OCI-LY7 (cell line): ENCODE measurements around the gene ZSWIM9. TPM values are rescaled to one million over a fixed set of nuclear protein-coding genes. Genes with fewer than 3 reads are reported as not detected.

ENCODE experiments used
- BruUV-seq: library from RNA; stranded (reverse); fragments of 400-500 nt; replicated peaks from 2 replicates; lab custom pipeline; 2021; lab: Mats Ljungman, UMichigan
- CTCF ChIA-PET: fragments of 300-600 bp; sonication (Branson Sonifier 250); formaldehyde crosslinking; loops from one replicate; lab custom pipeline; 2022; ENCODE audit warnings: antibody characterized with exemption; ENCODE audit not compliant: unreplicated experiment; lab: Charles Lee
- POLR2A ChIA-PET: fragments of 300-600 bp; sonication (Branson Sonifier 250); formaldehyde crosslinking; loops from one replicate; lab custom pipeline; 2022; ENCODE audit warnings: antibody characterized with exemption; lab: Charles Lee
- DNase-seq: peaks from one replicate; pipeline ENCODE4 v3.0.0-alpha.2; 2015; ENCODE audit warnings: low spot score
- H2AFZ ChIP-seq: fragments of 200-600 bp; sonication (generic), shearing (Covaris generic); 2 replicates; pipeline ENCODE4 v1.6.1; 2014; ENCODE audit warnings: mild to moderate bottlenecking, antibody characterized with exemption, low read length, moderate library complexity
- H3K27ac ChIP-seq: fragments of 200-600 bp; sonication (generic); 2 replicates; pipeline ENCODE4 v1.5.1; 2014; ENCODE audit warnings: mixed run types, low read depth, mild to moderate bottlenecking, moderate library complexity, low read length, inconsistent platforms; ENCODE audit not compliant: poor library complexity, severe bottlenecking
- H3K36me3 ChIP-seq: fragments of 200-600 bp; sonication (generic); 2 replicates; pipeline ENCODE4 v1.6.1; 2014; ENCODE audit warnings: mild to moderate bottlenecking, antibody characterized with exemption, low read length, moderate library complexity, mixed read lengths; ENCODE audit not compliant: insufficient read depth
- H3K4me1 ChIP-seq: fragments of 200-600 bp; sonication (generic); 2 replicates; pipeline ENCODE4 v1.5.1; 2014; ENCODE audit warnings: mild to moderate bottlenecking, low read length; ENCODE audit not compliant: insufficient read depth, poor library complexity, severe bottlenecking
- H3K4me2 ChIP-seq: fragments of 200-600 bp; sonication (generic); 2 replicates; pipeline ENCODE4 v1.6.1; 2014; ENCODE audit warnings: mild to moderate bottlenecking, low read length
- H3K4me3 ChIP-seq: fragments of 200-600 bp; sonication (generic); 2 replicates; pipeline ENCODE4 v1.5.1; 2014; ENCODE audit warnings: mild to moderate bottlenecking, low read depth, low read length; ENCODE audit not compliant: poor library complexity, severe bottlenecking
- H3K79me2 ChIP-seq: fragments of 200-600 bp; sonication (generic); 2 replicates; pipeline ENCODE4 v1.6.1; 2016; ENCODE audit warnings: low read depth, mild to moderate bottlenecking, low read length, moderate library complexity, mixed read lengths; ENCODE audit not compliant: insufficient read depth
- H3K9me2 ChIP-seq: fragments of 200-600 bp; sonication (generic); 2 replicates; pipeline ENCODE4 v1.6.1; 2016; ENCODE audit warnings: mild to moderate bottlenecking, low read length, mixed read lengths; ENCODE audit not compliant: insufficient read depth
- H3K9me3 ChIP-seq: fragments of 200-600 bp; sonication (generic); 2 replicates; pipeline ENCODE4 v1.6.1; 2014; ENCODE audit warnings: mild to moderate bottlenecking, mixed run types, low read length, mixed read lengths
- H4K20me1 ChIP-seq: fragments of 200-600 bp; sonication (generic); 2 replicates; pipeline ENCODE4 v1.6.1; 2014; ENCODE audit warnings: mild to moderate bottlenecking, antibody characterized with exemption, low read length, moderate library complexity, mixed read lengths; ENCODE audit not compliant: insufficient read depth
- CTCF ChIP-seq: fragments of 200-600 bp; sonication (generic); conservative IDR thresholded peaks from 2 replicates; pipeline ENCODE4 v1.5.1; 2014; ENCODE audit warnings: mild to moderate bottlenecking, antibody characterized with exemption, low read length, moderate library complexity, mixed read lengths
- EZH2phosphoT487 ChIP-seq: fragments of 200-600 bp; sonication (generic); IDR thresholded peaks from 2 replicates; pipeline ENCODE4 v1.6.1; 2018; ENCODE audit warnings: low read depth, borderline replicate concordance, mild to moderate bottlenecking, mixed run types, antibody characterized with exemption, low read length, moderate library complexity, mixed read lengths
- intact Hi-C: fragments of 100-400 bp; cut with micrococcal nuclease; formaldehyde crosslinking; loops from one replicate; pipeline ENCODE4 v1.10.0; 2022; ENCODE audit not compliant: unreplicated experiment
- total RNA-seq, 2 experiments: library from RNA; depleted of rRNA in 1 of 2; stranded (reverse); fragments of >200 nt in 1 of 2; shearing (Covaris generic) in 1 of 2; gene quantifications; 2 replicates each; pipeline ENCODE4 v1.2.3, GENCODE V29; 2014 to 2022

The ZSWIM9 gene
- total RNA-seq, 2 experiments from 2014 or later = 4.5 to 10.5 TPM

GRCh38 chr19:48121909-48122371 lies 48.5 kb upstream of the ZSWIM9 start:
- Histone ChIP-seq H3K27ac (no peak overlapping the region), H3K9me3 (no peaks in the 10 kb centered on the region), H3K4me2 (no peak overlapping the region), H3K79me2 (no peaks in the 10 kb centered on the region), H3K4me3 (no peak overlapping the region), H3K4me1 (no peaks in the 10 kb centered on the region), H2AFZ (no peak overlapping the region), H3K36me3 (peaks cover 92% of the 10 kb centered on the region), H4K20me1 (no peaks in the 10 kb centered on the region), H3K9me2 (no peaks in the 10 kb centered on the region)
- no peak for DNase-seq
- intact Hi-C loops = no loop called here
- POLR2A ChIA-PET = no interaction called here
- CTCF ChIA-PET = no interaction called here
- BruUV-seq = no TSS peak
- TF ChIP-seq EZH2phosphoT487 = no peak
- TF ChIP-seq CTCF = no peak

GRCh38 chr19:48122421-48122820 lies 48.1 kb upstream of the ZSWIM9 start:
- intact Hi-C loops = no loop called here
- CTCF ChIA-PET = no interaction called here

More at GRCh38 chr19:48122421-48122820, 48.1 kb upstream of the ZSWIM9 start:
- H3K9me3 ChIP-seq = no peaks in the 10 kb centered on the region
- no peaks in the 10 kb centered on the region for H3K4me1 ChIP-seq
- BruUV-seq = no TSS peak
- H3K9me2 ChIP-seq = no peaks in the 10 kb centered on the region
- POLR2A ChIA-PET = no interaction called here
- no peaks in the 10 kb centered on the region for H3K79me2 ChIP-seq
- no peak overlapping the region for H2AFZ ChIP-seq
- TF ChIP-seq CTCF (no peak), EZH2phosphoT487 (no peak)
- H3K4me2 ChIP-seq = no peak overlapping the region
- DNase-seq = no peak
- no peaks in the 10 kb centered on the region for H4K20me1 ChIP-seq
- H3K4me3 ChIP-seq = no peak overlapping the region
- no peak overlapping the region for H3K27ac ChIP-seq
- peaks cover 95% of the 10 kb centered on the region for H3K36me3 ChIP-seq
